GM12878 (cell line): ENCODE results near the gene C3. TPM values are rescaled to one million over a fixed set of nuclear protein-coding genes. Genes with fewer than 3 reads are reported as not detected.

Source experiments
- ATAC-seq: fragments of 200-7000 bp; cut with Tn5 transposase; 3 replicates; pipeline ENCODE4 v1.9.1; 2020; ENCODE audit warnings: mild to moderate bottlenecking, moderate library complexity
- BruUV-seq: library from RNA; stranded (reverse); fragments of 400-500 nt; replicated peaks from 2 replicates; lab custom pipeline; 2021; lab: Mats Ljungman, UMichigan
- CTCF ChIA-PET: fragments of 300-600 bp; sonication (Branson Sonifier 250); formaldehyde crosslinking; extraction: SDS; loops from one replicate; lab custom pipeline; 2021; ENCODE audit warnings: inconsistent platforms; lab: Yijun Ruan, JAX
- POLR2A ChIA-PET: fragments of 350-600 bp; formaldehyde crosslinking; extraction: SDS; loops from one replicate; lab custom pipeline; 2021; ENCODE audit warnings: inconsistent platforms; lab: Charles Lee
- RAD21 ChIA-PET: fragments of 300-600 bp; sonication (Branson Sonifier 250); formaldehyde crosslinking; loops from one replicate; lab custom pipeline; 2023; ENCODE audit warnings: antibody characterized with exemption; ENCODE audit not compliant: unreplicated experiment; lab: Charles Lee
- SMC1A ChIA-PET: fragments of 300-600 bp; sonication (Branson Sonifier 250); formaldehyde crosslinking; loops from one replicate; lab custom pipeline; 2023; ENCODE audit not compliant: unreplicated experiment, uncharacterized antibody; lab: Charles Lee
- DNase-seq: peaks from one replicate; pipeline ENCODE4 v3.0.0-alpha.2; 2011; ENCODE audit warnings: low read depth, low spot score
- FAIRE-seq: peaks from 3 replicates; lab custom pipeline; 2011; peaks lifted over from hg19 to GRCh38; lab: Jason Lieb, UNC
- H2AFZ ChIP-seq: 2 replicates; pipeline ENCODE4 v1.6.0; 2011; ENCODE audit warnings: low read depth, low read length, control low read depth; ENCODE audit not compliant: control insufficient read depth
- H3K27ac ChIP-seq: 2 replicates; pipeline ENCODE4 v1.5.1; 2011; ENCODE audit warnings: control low read depth; ENCODE audit not compliant: control insufficient read depth, insufficient read depth
- H3K27me3 ChIP-seq, 2 experiments: replicated peaks in 1 of 2; 2 replicates each; pipeline versions ENCODE4 v1.6.0 to v1.6.1; 2011; ENCODE audit warnings: low read length in 1 of 2; ENCODE audit not compliant: control insufficient read depth in 2 of 2, insufficient read depth in 2 of 2
- H3K36me3 ChIP-seq, 2 experiments: 2 replicates each; pipeline ENCODE4 v1.5.1; 2011; ENCODE audit warnings: low read length in 1 of 2; ENCODE audit not compliant: control insufficient read depth in 2 of 2, insufficient read depth in 2 of 2
- H3K4me1 ChIP-seq: 2 replicates; pipeline ENCODE4 v1.6.1; 2011; ENCODE audit warnings: mild to moderate bottlenecking, low read length, moderate library complexity, mixed read lengths; ENCODE audit not compliant: control insufficient read depth, insufficient read depth
- H3K4me2 ChIP-seq: 2 replicates; pipeline ENCODE4 v1.6.0; 2011; ENCODE audit warnings: control low read depth; ENCODE audit not compliant: control insufficient read depth, insufficient read depth
- H3K4me3 ChIP-seq: fragments of 200-600 bp; sonication (generic); 2 replicates; pipeline ENCODE4 v1.5.1; 2016
- H3K79me2 ChIP-seq: 2 replicates; pipeline ENCODE4 v1.6.0; 2011; ENCODE audit warnings: low read length; ENCODE audit not compliant: control insufficient read depth, insufficient read depth
- H3K9ac ChIP-seq: 2 replicates; pipeline ENCODE4 v1.8.0; 2011; ENCODE audit warnings: low read length, control low read depth, mixed read lengths; ENCODE audit not compliant: control insufficient read depth, insufficient read depth
- H3K9me3 ChIP-seq: replicated peaks from 3 replicates; pipeline ENCODE4 v1.5.1; 2011; ENCODE audit warnings: mild to moderate bottlenecking, low read length; ENCODE audit not compliant: control insufficient read depth, insufficient read depth
- H4K20me1 ChIP-seq: 2 replicates; pipeline ENCODE4 v1.6.0; 2011; ENCODE audit not compliant: control insufficient read depth, insufficient read depth
- CTCF ChIP-seq, 3 experiments: IDR thresholded peaks in 2 of 3; conservative IDR thresholded peaks in 1 of 3; 2 replicates each; pipeline ENCODE4 v1.5.1; 2011; ENCODE audit warnings: low read depth in 3 of 3, low read length in 3 of 3, mild to moderate bottlenecking in 3 of 3, control low read depth in 2 of 3, moderate library complexity in 2 of 3, inconsistent platforms in 1 of 3, mixed read lengths in 1 of 3; ENCODE audit not compliant: control insufficient read depth in 2 of 3, insufficient read depth in 1 of 3; ENCODE audit errors: extremely low read depth in 1 of 3
- EED ChIP-seq: sonication (generic); IDR thresholded peaks from 2 replicates; pipeline ENCODE4 v1.6.1; 2016; ENCODE audit warnings: antibody characterized with exemption, low read depth
- GATAD2B ChIP-seq: fragments of 450-650 bp; conservative IDR thresholded peaks from 2 replicates; pipeline ENCODE4 v1.6.1; 2017; ENCODE audit warnings: low read depth, mild to moderate bottlenecking, moderate library complexity
- RAD21 ChIP-seq: IDR thresholded peaks from 2 replicates; pipeline ENCODE4 v1.6.1; 2011; ENCODE audit warnings: mild to moderate bottlenecking, low read depth, low read length, moderate library complexity; ENCODE audit not compliant: insufficient read depth
- WGBS: methylation state at CpG from one replicate; pipeline ENCODE4 v1.1.6; 2016; ENCODE audit warnings: low lambda C conversion rate; ENCODE audit not compliant: insufficient replicate concordance, insufficient coverage; ENCODE audit errors: missing lambda C conversion rate; 5-methylcytosine and 5-hydroxymethylcytosine counted together
- in situ Hi-C: fragments of 300-500 bp; cut with MboI; formaldehyde crosslinking; loops from 9 replicates; pipeline ENCODE4 v1.14.3; 2018; ENCODE audit warnings: mixed read lengths
- intact Hi-C: fragments of 100-400 bp; cut with micrococcal nuclease; formaldehyde crosslinking; loops from one replicate; pipeline ENCODE4 v1.14.2; 2022; ENCODE audit not compliant: unreplicated experiment
- polyA plus RNA-seq, 11 experiments: library from polyadenylated mRNA; depleted of rRNA in 4 of 11; unstranded in 6 of 11; stranded (reverse) in 5 of 11; fragments of >200 nt; fragmentation: Nextera tagmentation in 4 of 11; fragmentation: Illumina TruSeq in 1 of 11; extraction: Ambion mirVana in 4 of 11; extraction: Trizol in 1 of 11; gene quantifications; 1 replicate in 1 of 11; 2 replicates in 10 of 11; pipeline versions ENCODE4 v1.2.1 to v1.2.3, GENCODE V29; 2011 to 2016; ENCODE audit warnings: inconsistent platforms in 2 of 11, missing spikeins in 2 of 11, low read depth in 1 of 11
- total RNA-seq, 4 experiments: library from RNA; depleted of rRNA in 3 of 4; stranded (reverse); fragments of >200 nt in 3 of 4; fragmentation: Illumina TruSeq in 1 of 4; extraction: Trizol in 1 of 4; gene quantifications; 2 replicates each; pipeline versions ENCODE4 v1.2.1 to v1.2.3, GENCODE V29; 2013 to 2021

The C3 gene
- total and polyA plus RNA-seq, 10 of the 15 experiments (the other 5 are each of a cell fraction or from before 2014, with no cell fraction given) = 0.20 to 6.7 (median 0.72) TPM

GRCh38 chr19:6769006-6769619, 48.7 kb upstream of the C3 start:
- Histone ChIP-seq H3K9ac (no peak overlapping the region), H3K27ac (no peak overlapping the region)
- FAIRE-seq = no peak

More at GRCh38 chr19:6769006-6769619, 48.7 kb upstream of the C3 start:
- no peaks in the 10 kb centered on the region for H3K27me3 ChIP-seq
- H3K9me3 ChIP-seq = no peaks in the 10 kb centered on the region
- ChIA-PET POLR2A (interaction anchor here (0.7 to 3.0 kb wide), 5 partner anchors 32 to 251 kb away, joined by 3 to 19 read pairs (median 5); partner anchors contain the start of gene GPR108), CTCF (interaction anchor here (0.5 to 7.3 kb wide), 18 partner anchors 10 to 253 kb away, joined by 3 to 79 read pairs (median 4); partner anchors contain the start of genes CD70 and GPR108)
- in situ Hi-C loops = no loop called here
- no peak for ATAC-seq
- no peaks in the 10 kb centered on the region for H3K36me3 ChIP-seq
- peaks cover 23% of the 10 kb centered on the region for H3K4me1 ChIP-seq
- TF ChIP-seq CTCF (IDR thresholded peaks at IDR 0.05 in 2 of 3, conservative IDR thresholded peaks at IDR 0.05 in 1 of 3; ENCODE audit: control insufficient read depth in 2 of 3, extremely low read depth in 1 of 3, insufficient read depth in 1 of 3, low read depth in 3 of 3, low read length in 3 of 3) (peak; percentile 25 to 40 (median 31); a peak in 3 of 6 replicates), RAD21 (peak; percentile 58), EED (no peak), GATAD2B (peak; percentile 42; the same call in 1 of the 2 replicates)
- TF ChIP-seq, all 136 proteins: peak for 3
- WGBS = 32% methylated on average over 11 of the region's 11 CpGs
- peaks cover 24% of the 10 kb centered on the region for H3K79me2 ChIP-seq
- DNase-seq = no peak
- ChIA-PET SMC1A (interaction anchor here (0.7 to 4.0 kb wide), 13 partner anchors 12 to 300 kb away, joined by 3 to 37 read pairs (median 4); partner anchors contain the start of genes GPR108 and ZNF557), RAD21 (interaction anchor here (1.5 to 8.3 kb wide), 5 partner anchors 31 to 252 kb away, joined by 8 to 98 read pairs (median 10); partner anchors contain the start of gene GPR108)
- no peak overlapping the region for H2AFZ ChIP-seq
- H3K4me3 ChIP-seq = no peak overlapping the region
- H3K4me2 ChIP-seq = no peak overlapping the region
- no TSS peak for BruUV-seq
- no peaks in the 10 kb centered on the region for H4K20me1 ChIP-seq
- intact Hi-C loops = loop anchor here (2.0 to 5.0 kb wide), 2 partner anchors 177 to 252 kb away; partner anchors contain the start of gene CD70
